Stomach (tissue), 4 donors: Measurements from ENCODE around the gene RAVER2.

ENCODE experiments used
- EP300 ChIP-seq: sonication (generic); formaldehyde crosslinking; IDR thresholded peaks from one replicate; pipeline ENCODE4 v1.6.1; 2017; ENCODE audit warnings: antibody characterized with exemption
- POLR2A ChIP-seq, 4 donors: fragments of 450-650 bp; IDR thresholded peaks; one replicate each; pipeline ENCODE4 v1.6.1; 2016; ENCODE audit warnings: antibody characterized with exemption in 4 of 4, control low read depth in 2 of 4, mild to moderate bottlenecking in 1 of 4, moderate library complexity in 1 of 4
- POLR2AphosphoS5 ChIP-seq, 3 donors: sonication (generic); formaldehyde crosslinking; IDR thresholded peaks; one replicate each; pipeline ENCODE4 v1.6.1; 2016; ENCODE audit warnings: antibody characterized with exemption in 3 of 3
- TF ChIP-seq, protein P1 (sequence below), 7 experiments: fragments of 450-650 bp in 4 of 7; fragments of 200-600 bp in 3 of 7; sonication (generic) in 3 of 7; IDR thresholded peaks; one replicate each; pipeline ENCODE4 v1.5.1; 2016 to 2019; ENCODE audit warnings: antibody characterized with exemption in 7 of 7, control low read depth in 2 of 7, mild to moderate bottlenecking in 1 of 7

DNA sequence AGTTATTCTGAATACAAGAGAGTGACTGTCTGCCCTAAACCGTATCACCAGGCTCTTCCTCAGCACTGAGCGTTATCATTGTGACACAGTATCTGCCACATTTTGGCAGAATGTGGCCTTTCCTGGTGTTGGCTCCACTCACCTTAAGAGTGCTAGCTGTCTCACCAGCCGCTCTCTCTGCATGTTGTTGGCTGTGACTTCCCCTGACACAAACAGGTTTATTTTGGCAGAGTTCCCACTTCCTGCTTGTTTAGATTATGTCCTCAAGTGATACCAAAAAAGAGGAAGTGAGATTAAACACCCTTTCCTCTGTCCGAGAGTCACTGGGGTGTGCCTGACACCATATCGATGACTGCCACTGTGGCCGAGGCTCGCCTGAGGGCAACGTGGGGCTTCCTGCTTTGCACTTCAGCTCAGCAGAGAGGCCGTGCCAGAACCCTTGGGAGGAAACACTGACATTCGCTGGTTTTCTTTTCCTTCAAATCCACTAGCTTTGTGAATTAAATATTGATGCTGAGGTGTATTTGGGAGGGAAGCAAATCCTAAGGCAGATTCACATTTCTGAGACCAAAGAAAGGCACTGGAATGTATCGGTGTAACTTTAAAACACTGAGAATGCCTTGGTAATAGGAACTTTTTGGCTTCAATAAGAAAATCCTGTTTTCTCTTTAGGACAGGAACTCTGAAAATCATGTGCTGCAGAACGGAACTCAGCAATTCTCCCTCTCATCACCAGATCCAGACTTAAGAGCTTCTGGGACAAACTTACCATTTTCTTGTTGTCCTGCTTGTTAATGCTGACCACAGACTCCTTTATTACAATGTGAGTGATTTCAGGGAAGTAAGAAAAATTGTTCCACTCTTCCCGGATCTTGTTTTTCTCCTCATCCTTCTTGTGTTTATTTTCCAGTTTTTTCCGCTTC lies 119.4 kb downstream of the RAVER2 start:
- TF ChIP-seq, protein P1, sequence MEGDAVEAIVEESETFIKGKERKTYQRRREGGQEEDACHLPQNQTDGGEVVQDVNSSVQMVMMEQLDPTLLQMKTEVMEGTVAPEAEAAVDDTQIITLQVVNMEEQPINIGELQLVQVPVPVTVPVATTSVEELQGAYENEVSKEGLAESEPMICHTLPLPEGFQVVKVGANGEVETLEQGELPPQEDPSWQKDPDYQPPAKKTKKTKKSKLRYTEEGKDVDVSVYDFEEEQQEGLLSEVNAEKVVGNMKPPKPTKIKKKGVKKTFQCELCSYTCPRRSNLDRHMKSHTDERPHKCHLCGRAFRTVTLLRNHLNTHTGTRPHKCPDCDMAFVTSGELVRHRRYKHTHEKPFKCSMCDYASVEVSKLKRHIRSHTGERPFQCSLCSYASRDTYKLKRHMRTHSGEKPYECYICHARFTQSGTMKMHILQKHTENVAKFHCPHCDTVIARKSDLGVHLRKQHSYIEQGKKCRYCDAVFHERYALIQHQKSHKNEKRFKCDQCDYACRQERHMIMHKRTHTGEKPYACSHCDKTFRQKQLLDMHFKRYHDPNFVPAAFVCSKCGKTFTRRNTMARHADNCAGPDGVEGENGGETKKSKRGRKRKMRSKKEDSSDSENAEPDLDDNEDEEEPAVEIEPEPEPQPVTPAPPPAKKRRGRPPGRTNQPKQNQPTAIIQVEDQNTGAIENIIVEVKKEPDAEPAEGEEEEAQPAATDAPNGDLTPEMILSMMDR (IDR thresholded peaks at IDR 0.05) = no peak
- TF ChIP-seq POLR2A (IDR thresholded peaks at IDR 0.05) (no peak), EP300 (no peak), POLR2AphosphoS5 (IDR thresholded peaks at IDR 0.05) (peak in 2 of 3 donors; percentile 62 to 63)
